Fibroblast of pulmonary artery (primary cell): ENCODE data around the gene CDK17.

Source experiments
- DNase-seq: peaks from one replicate; pipeline ENCODE4 v3.0.0-alpha.2; 2010; ENCODE audit warnings: low read depth
- H3K4me3 ChIP-seq: replicated peaks from 2 replicates; pipeline ENCODE4 v1.5.1; 2011; ENCODE audit warnings: low read depth, mild to moderate bottlenecking, control low read depth, low read length, moderate library complexity
- CTCF ChIP-seq: IDR thresholded peaks from 2 replicates; pipeline ENCODE4 v1.5.1; 2011; ENCODE audit warnings: mild to moderate bottlenecking, control low read depth, low read length, inconsistent platforms; ENCODE audit errors: missing control alignments

The CDK17 gene

GRCh38 chr12:96308881-96309280 lies 91.4 kb downstream of the CDK17 start:
- TF ChIP-seq CTCF: no peak
- H3K4me3 ChIP-seq: no peak overlapping the region
- DNase-seq: peak; percentile 47

GRCh38 chr12:96305665-96306064 lies 94.6 kb downstream of the CDK17 start:
- no peak for DNase-seq
- no peak for TF ChIP-seq CTCF
- H3K4me3 ChIP-seq: no peak overlapping the region

GRCh38 chr12:96303653-96304052 lies 96.6 kb downstream of the CDK17 start:
- no peak for TF ChIP-seq CTCF
- DNase-seq: peak; percentile 22

DNA sequence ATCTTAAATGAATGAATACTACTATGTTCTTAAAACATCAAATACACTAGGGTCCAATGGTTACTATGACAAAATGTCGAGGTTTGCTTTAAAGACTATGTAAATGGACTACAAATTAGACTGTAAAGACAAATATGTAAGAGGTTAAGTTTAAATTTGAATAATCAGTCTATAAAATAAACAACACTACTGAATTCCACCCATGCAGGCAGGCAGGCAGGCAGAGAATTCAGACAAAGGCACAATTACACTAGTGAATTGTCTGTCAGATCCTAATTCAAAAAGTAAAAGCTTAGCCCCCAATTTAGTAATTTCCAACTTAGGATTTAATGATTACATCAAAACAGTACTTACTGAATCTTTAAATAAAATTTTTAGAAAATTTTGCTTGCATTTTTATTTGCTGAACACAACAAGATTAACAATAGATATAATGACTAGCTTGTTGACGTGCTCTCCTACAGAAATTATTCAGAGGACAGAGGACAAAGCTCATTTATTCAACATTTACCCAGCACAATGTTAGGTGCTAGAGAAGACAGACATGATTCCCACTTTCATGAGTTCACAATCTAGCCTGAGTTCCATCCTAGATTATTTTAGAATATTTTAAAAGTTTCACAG lies 97.4 kb downstream of the CDK17 start:
- no peak overlapping the region for H3K4me3 ChIP-seq
- TF ChIP-seq CTCF: no peak
- DNase-seq: no peak

More at GRCh38 chr12:96303653-96304052, 96.6 kb downstream of the CDK17 start:
- H3K4me3 ChIP-seq: no peak overlapping the region

DNA sequence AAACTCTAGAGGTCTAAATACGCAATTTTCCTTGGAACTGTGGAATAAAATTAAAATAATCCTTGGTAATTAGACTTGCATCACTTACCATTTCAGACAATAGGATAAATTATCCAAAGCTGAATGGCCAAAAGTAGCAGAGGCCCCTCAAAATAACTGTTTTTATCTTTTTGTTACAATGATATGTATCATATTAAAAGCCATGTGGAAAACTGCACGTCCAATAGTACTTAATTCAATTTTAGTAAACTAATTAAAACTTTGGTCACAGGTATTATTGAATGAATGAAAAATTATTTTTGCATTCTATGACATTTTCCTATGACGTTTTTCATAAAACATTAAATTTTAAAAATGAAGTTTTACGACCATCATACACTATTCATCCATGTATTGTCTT lies 98.5 kb downstream of the CDK17 start:
- no peak for DNase-seq
- H3K4me3 ChIP-seq: no peak overlapping the region
- no peak for TF ChIP-seq CTCF

DNA sequence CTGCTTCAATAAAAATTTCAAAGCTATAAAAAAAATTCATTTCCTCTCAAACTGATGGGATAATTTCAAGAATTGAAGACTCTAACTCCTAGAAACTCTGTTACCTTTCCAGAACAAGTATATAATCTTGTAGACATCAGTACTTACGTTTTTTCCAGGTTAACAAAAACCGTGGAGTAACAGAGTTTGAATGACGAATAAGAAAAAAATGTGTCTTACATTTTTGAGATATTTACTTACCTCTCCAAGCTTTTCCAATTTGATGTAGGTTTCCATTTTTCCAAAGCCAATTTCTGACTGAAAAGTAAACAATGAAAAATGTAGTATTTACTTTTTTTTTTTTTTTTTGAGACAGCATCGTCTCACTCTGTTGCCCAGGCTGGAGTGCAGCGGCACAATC lies 100.2 kb downstream of the CDK17 start:
- TF ChIP-seq CTCF: no peak
- H3K4me3 ChIP-seq: no peak overlapping the region
- DNase-seq: no peak

GRCh38 chr12:96297504-96297903 lies 102.7 kb downstream of the CDK17 start:
- no peak for TF ChIP-seq CTCF
- H3K4me3 ChIP-seq: no peak overlapping the region
- DNase-seq: no peak
